Cortex of kidney (tissue), 1 donor: Measurements from ENCODE around the gene IARS1.
A peak's percentile ranks its signal among the peaks of the same experiment; 100 is the strongest.

Source experiments
- DNase-seq: peaks from one replicate; lab custom pipeline; 2025; lab: John Stamatoyannopoulos, UW

Gene IARS1

DNA sequence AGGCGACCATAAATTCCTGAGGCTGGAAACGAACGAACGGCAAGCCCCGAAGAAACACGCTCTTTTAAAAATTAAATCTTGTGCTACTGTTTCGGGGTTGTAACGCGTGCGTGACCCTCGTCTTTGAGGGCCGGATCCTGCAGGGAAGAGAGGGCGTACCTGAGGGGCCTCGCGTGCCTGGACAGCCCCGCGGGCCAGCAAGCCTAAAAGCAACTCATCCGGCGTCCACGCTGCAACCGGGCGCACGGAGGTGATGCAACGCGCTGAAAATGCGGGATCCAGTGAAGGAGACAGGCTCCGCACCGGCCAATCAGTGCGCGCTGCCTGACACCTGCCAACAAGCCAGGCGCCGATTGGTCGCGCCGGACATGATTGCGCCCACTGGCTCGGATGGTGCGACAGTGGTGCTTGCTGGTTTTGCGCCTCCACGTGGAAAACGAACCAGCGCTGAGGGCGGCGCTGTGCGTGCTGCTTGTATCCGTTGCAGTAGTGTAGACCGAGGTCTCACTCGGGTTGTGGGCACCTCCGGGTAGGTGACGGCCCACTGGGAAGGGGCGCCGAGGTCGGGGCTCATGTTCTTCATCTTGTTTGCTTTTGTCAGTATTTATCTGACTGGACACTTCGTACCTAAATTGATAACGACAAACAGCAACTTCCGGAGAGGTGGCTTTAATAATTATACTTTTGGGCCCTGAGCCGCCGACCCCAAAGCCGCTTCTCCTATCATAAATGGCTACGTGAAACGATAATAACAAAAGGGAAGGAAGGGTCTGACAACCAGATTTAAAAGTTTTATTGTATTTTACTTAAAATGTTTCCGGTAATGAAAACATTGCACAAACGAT, at the start of gene IARS1:
IARS1 (minus strand) TSS at position 246 of the 845 bp plus-strand sequence. CDS start 4,278 bp downstream, outside the sequence.
- DNase-seq, result peak; percentile 97

DNA sequence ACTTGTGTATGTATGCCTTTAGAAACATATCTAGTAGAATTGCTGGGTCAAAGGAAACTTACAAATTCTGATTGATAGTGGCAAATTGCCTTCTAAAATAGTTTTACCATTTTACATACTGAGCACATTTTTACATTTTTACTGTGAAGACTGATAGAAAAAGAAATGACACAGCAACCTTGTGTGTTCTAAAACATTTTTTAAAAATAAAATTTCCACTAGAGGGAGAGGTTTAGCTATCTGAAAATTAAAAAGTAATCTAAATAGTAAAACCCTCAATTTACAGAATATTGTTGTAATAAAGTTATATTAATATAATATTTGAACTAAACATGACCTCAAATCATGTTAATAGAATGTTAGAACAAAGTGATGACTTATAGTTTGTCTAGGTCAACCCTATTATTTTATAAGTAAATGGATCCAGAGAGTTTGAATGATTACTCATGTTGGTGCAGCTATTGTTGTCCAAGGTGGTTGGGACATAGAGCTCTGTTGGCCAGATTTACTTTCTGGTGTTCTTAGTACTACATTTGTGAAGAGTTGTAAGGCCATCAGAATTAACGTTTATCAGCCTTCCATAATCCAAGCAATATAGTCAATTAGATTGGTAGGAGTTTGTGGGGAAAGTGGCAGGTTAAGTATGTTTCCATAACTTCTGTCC, 49.5 kb upstream of the IARS1 start:
- DNase-seq, result no peak

DNA sequence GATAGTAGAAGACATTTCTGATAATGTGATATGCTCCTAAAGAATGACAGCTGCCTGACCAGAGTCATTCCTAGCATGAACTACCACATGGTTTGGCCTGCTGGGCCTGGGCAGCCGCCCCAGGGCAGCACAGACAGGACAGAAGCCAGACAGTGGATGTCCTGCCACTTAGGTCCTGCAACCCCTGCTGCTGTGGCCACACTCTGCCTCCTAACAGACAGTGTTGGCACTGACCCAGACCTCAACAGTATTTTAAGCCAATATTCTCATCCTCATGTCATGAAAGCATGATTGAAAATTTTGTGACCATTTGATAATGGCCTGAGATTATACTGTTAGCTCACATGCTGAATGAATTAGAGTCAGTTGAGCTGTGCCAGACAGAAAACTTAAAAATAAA, 48.1 kb upstream of the IARS1 start:
- DNase-seq, result no peak

DNA sequence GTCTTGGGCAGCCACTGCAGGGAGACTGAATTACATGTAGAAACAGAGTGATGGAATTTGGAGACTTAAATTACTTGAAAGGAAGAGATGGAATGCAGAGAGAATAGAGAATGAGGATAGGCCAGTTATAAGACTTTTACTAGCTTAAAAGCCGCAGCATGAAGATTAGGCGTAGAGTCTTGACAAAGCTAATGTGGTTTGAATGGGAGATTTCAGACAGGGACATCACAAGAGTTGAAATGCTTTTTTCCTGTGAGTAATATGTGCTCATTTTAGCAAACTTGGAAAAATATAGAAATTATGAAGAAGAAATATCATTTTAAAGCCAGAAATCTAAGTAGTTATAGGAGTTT, 39.8 kb upstream of the IARS1 start:
- no peak for DNase-seq

DNA sequence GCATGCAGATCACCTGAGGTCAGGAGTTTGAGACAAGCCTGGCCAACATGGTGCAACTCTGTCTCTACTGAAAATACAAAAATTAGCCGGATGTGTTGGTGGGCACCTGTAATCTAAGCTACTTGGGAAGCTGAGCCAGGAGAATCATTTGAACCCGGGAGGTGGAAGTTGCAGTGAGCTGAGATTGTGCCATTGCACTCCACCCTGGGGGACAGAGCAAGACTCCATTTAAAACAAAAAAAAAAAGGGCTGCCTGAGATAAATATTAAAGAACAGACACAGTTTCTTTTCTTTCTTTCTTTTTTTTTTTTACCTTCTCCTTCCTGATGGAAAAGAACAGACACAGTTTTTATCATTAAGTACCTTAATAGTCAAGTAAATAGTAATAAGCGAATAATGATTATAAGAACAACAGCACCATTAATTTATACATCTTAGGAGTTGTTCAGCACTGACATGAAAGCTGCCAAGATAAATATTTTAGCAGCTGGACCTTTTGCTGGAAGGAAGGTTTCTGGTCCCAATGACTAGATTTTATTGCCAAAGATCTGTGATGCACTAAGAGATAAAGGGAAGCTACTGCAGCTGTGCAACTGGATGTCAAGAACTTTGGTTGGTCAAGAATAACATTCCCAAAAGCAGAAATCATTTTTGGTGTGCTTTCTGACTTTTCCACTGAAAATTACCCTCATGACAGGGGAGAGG, 39.2 kb upstream of the IARS1 start:
- no peak for DNase-seq

DNA sequence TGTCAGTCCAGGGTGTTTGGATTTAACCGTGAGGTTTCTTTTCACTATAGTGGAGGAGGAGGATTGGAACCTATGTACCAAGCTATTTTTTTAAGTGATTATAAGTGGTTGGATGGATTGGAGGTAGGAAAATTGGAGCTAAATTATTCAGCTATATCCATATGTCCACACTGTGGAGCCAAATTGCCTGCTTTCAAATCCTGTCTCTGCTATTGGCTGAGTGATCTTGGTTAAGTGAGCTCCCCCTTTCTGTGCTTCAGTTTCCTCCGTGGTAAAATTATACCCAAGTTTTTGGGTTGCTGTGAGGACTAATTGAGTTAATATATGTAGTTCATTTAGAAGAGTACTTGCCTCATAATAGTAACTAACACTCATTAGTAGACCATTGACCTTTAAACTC, 34.7 kb upstream of the IARS1 start:
- DNase-seq, result no peak

DNA sequence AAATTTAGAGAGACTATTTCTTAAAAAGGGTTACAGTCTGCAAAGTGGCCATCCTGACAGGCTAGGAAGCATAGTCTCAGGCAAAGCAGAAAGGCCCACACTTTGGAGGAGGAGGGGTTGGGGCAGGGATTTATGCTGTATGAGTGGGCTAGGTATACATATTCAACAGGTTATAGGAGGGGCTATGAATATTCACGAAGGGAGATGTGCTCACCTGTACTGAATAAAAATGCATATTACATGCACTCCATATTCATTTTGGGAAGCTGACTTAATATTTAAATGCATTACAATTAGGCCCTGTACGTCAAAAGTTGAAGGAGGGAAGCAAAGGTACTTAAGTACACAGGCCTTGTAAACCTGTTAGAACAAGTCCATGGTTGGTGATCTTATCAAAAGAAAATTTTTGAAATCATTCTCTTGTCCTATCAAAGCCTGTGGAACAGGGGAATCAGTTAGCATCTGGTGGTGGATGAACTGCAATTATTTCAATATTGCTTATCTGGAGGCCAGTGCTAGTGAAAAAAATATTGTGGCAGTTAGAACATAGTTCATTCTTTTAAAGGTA, 33.9 kb upstream of the IARS1 start:
- no peak for DNase-seq

DNA sequence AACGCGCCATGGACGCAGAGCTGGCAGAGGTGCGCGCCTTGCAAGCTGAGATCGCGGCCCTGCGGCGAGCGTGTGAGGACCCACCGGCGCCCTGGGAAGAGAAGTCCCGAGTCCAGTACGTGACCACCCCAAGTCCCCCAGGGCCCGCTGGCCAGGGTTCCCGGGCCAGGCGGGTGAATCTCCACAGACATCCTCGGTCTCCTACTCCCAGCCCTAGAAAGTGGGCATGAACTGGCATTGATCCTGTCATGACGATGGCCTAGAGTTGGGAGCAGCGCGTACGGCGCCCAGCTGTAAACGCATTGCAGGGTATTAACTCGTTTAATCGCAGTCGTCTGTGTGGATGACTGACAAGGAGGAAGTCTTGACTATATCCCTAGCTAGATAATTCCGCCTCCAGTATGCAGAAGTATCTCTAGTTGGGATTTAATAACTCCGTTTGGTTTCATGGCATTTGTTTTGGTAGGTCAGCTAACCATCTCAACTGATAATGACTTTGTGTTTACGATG, 32.5 kb upstream of the IARS1 start:
- no peak for DNase-seq

DNA sequence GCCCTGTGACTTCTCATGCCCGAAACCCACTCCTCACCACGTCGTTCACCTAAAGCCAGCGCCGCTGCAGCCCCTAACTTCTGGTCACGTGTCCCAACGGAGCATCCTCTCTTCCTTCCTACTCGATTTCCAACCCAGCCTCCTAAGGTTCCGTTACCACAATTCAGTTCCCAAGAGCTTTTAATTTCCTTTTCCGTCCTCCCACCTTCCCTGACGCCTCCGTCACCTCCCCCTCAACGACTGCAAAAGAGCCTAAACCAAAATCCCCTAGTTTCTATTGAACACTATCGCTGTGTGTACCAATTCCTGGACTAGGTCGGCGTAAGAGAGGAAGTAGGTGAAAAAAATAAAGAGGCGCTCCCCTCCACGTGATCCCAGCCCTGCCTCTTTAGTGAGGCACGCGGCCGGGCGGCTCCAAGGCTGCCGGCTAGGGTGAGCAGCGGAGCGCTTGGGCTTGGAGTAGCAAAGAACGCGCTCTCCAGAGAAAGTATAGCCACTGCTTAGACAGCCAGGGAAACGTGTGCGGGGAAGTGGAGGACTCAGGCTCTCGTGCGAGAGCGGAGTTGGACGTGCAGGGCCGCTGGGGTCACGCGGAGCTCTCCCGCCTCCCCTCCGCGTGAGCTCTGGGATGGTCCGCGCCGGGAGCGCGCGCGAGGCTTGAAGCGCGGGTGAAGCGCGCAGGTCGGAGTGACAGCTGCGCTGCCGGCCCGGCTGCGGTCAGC, 31.9 kb upstream of the IARS1 start, which contains the start of the genes CENPP and NOL8:
CENPP (plus strand) TSS at position 685 of the 722 bp plus-strand sequence.
NOL8 (minus strand) TSS at position 82 of the 722 bp plus-strand sequence. CDS start 1,189 bp downstream, outside the sequence.
- peak; percentile 72 for DNase-seq

DNA sequence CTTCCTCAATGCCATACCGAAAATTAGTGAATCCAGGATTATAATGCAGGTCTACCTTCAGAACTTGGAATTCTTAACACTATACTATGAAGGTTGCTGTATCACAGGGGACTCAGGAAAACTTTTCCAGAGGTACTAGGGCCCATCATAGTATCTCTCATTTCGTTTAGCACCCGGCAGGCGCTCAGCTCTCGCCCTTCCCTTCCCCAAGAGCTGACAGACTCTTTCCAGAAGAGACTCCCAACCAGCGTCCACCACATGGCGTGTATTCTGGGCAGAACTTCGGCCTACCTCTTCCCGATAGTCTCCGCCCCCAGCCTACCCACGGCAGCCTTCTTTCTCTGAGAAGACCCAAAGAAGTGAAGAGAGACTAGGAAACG, 31.4 kb upstream of the IARS1 start:
- DNase-seq, result no peak

DNA sequence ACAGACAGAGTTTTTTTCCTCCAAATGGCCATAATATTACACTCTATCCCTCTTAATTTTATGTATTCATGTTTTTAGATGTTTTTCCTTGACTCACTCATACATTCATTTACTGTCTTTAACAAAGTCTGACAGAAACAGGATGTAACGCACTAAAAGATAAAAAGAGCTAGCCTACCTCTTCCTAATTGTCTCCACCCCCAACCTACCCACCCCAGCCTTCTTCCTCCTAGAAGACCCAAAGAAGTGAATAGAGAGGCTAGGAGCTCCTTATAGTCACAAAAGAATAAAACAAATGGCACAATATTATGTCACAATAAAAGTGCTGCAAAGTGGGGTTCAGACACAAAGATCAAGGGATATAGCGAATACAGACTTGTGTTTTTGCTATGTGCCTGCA, 30.9 kb upstream of the IARS1 start:
- no peak for DNase-seq

DNA sequence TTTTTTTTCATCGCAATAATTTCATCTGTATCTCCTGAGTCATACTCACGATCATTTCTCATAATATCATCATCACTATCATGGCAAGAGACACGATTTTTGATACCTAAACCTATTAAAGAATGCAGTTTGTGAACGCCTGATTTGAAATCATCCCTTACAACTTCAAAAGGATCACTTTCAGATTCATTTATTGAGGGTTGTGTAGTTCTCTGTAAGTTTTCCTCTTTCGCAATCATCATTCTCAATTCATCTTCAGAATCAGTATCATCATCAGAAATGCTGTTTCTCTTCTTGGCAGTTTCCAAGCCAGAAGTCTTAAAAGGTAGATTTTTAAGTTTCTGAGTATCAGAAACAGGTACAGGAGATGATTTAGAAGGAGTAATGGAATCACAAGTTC, 22.0 kb upstream of the IARS1 start:
- DNase-seq, result no peak

DNA sequence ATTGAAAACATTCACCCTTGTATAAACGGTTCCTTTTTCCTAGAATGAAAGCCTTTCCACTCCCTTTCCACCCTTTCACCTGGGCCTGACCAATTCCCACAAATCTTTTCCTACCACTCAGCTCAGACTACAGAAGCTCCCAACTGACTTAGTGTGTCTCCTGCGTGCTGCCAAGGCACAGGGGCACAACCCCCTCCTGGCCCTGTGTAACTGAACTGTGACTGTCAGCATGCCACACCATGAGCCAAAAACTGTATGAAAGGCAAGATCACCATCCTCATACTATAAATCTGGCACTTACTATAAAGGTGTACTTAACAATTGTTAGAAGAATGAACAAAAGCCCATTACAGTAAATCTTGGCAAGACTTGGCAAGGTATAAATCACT, 20.1 kb upstream of the IARS1 start:
- DNase-seq, result no peak

DNA sequence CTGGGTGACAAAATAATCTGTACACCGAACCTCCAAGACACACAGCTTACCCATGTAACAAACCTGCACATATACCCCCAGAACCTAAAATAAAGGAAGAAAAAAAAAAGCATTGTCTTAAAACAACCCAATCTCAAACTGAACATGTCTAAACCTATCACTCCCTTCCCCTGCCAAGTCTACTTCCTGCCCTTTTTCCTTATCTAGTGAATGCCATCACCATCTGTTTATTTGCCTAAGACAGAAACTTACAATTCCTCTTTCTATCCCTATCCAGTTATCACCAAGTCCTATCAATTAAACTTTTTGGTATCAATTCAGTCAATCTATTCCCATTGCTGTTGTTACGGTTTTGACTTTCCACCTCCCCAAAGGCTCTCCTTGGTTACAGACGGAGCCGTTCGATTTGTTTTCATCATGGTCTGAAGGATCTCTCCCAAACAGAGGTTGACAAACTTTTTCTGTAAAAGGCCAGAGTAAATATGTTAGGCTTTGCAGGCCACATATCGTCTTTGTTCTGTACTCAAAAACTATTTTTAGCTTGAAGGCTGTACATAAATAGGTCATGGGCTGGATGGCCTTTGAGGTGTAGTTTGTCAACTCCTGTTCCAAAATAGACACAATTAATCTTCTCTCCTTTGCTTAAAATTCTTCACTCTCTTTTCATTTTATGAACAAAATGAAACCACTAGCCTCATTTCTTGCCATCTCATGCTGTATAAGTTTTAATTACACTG, 19.6 kb upstream of the IARS1 start:
- DNase-seq, result no peak

DNA sequence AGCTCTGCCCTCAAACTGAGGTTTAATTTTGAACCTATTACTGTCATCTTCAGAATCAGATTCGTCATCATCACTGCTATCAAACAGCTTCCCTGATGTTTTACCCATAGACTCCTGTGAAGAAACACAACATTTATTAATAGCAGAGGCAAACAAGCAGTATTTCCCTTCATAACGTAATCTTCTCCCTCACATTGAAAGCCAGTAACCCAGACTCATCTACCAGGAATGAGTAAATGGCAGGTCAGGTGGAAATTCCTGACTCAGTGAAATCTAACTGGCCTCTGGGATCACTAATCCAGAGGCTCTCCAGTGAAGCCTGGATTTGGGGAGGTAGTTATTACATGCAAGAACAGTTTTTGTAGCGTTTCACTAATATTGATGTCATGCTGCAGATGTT, 17.1 kb upstream of the IARS1 start:
- no peak for DNase-seq

DNA sequence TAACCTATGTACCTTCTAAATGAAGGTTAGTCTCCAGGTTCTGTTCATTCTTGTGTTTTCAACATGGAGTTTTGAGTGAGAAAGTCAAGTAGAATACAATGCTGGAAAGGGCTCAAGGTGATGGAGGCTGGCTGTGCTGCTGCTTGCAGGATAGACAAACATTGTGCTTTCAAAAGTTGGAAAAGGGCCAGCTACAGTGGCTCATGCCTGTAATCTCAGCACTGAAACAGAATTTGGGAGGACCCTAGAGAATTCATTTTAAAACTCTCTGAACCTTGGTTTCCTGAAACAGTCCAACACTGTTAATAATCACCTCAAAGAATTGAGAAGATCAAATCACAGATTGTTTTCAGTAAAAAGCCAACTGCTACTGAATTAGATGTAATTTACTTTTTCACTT, 15.4 kb upstream of the IARS1 start:
- DNase-seq, result no peak

DNA sequence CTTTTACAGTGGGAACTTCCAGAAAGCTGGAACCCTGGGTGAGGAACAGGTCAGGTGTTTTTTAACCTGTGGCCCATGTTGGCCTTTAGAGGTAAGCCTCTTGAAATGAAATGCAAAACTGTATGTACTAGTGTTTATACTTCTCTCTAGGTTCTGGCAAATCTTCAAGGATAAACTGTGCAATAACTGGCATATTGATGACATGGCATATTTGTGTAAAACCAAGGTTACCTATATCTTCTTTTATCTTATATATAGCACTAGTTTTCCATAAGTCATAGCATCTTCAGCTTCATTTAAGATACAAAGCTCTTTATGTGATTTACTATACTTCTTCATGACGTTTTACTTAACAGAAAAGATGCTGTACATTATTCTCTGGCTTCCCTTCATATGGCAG, 7.4 kb upstream of the IARS1 start:
- DNase-seq, result no peak

DNA sequence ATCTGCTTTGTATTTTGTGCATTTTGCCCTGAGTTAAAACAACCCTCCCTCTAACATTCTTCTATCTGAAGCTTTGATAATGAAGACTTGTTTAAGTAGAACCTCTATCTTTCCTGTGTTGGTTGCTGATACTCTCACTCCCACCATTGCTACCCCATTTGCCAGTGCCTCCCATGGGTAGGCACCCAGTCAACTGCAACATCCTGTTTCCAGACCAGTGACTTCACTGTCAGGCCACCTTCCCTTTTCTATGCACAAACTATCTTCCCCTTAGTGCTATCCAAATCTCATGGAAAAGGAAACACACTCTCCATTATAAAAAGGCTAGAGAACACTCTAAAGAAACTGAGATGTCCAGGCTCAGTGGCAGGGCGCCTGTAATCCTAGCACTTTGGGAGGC, 5.6 kb upstream of the IARS1 start:
- no peak for DNase-seq

DNA sequence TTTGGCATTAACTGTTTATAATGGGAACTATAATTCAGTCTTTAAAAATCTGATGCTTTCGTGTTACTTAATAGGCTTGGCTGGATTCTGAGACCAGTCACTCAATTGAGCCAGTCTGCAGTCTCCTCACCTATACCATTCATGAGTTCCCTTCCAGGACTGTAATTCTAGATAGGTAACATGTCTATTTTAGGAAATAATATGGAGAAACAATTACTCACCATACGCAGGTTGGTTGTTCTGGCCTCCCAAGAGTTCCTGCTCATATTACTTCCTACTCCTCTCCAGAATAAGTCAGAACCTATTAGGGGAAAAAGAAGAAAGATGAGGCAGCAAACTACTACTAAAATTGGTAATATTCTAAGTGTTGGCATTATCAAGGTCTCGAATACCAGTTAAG, 4.5 kb upstream of the IARS1 start:
- DNase-seq, result no peak

DNA sequence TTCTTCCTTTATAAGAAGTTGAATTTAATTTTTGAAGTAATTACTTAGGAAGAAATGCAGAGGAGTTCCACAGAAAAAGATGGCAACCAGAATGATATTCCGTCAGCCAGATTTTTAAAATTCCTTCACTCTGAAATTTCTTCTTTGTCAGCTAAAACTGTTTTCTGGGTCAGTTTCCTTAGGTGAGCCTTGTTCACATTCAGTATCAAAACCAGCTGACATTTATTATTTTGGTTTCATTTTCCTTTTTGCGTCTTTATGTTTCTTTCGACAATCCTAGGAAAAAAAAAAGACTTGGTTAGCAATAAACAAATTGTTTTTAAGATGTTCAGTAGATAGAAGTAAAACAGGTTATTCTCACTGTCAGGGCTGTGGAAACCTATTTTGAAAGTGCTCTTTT, 4.1 kb upstream of the IARS1 start:
- no peak for DNase-seq

DNA sequence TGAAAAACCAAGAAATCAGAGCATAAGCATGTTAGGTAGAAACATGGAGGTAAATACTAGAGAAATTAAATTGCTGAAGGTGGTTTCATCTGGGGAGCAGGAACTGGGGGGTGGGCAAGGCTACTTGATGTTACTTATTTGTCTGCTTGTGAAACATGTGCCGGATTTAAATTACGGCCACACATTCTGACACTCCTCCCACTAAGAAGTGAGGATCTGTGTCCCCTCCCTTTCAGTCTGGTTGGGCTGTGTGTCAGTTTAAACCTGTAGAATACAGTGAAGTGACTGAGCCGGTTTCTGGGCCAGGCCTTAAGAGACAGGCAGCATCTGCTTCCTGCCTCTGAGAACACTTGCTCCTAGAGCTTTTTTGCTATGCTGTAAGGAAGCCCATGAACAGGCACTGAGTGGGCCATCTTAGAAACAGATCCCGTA, 2.3 kb upstream of the IARS1 start:
- no peak for DNase-seq
